HepG2 (cell line): ENCODE data around the gene SPTBN2. TPM values are rescaled to one million over a fixed set of nuclear protein-coding genes. Genes with fewer than 3 reads are reported as not detected.

Experiments
- BCL6 ChIP-seq: IDR thresholded peaks from 2 replicates; pipeline ENCODE4 v1.6.1; 2016; ENCODE audit warnings: missing genetic modification reagents, missing compliant biosample characterization
- DR1 ChIP-seq: sonication (generic); formaldehyde crosslinking; IDR thresholded peaks from 2 replicates; pipeline ENCODE4 v1.8.0; 2021; ENCODE audit warnings: mild to moderate bottlenecking, missing genetic modification reagents, inconsistent platforms
- ELF4 ChIP-seq: sonication (generic); formaldehyde crosslinking; IDR thresholded peaks from 2 replicates; pipeline ENCODE4 v1.5.0; 2020; ENCODE audit warnings: missing genetic modification reagents, mild to moderate bottlenecking, moderate library complexity, borderline replicate concordance
- GABPA ChIP-seq, 2 experiments: IDR thresholded peaks; 2 replicates each; pipeline ENCODE4 v1.6.1; 2011 to 2016; ENCODE audit warnings: low read depth in 2 of 2, low read length in 1 of 2, missing biosample characterization in 1 of 2, missing genetic modification characterization in 1 of 2
- HNF4G ChIP-seq, 2 experiments: sonication (generic) in 1 of 2; formaldehyde crosslinking in 1 of 2; IDR thresholded peaks; 2 replicates each; pipeline versions ENCODE4 v1.4.0 to v1.6.1; 2011 to 2020; ENCODE audit warnings: borderline replicate concordance in 2 of 2, low read depth in 2 of 2, mild to moderate bottlenecking in 2 of 2, low read length in 1 of 2, missing genetic modification reagents in 1 of 2, moderate library complexity in 1 of 2
- HNRNPUL1 ChIP-seq: fragments of 200-400 bp; formaldehyde crosslinking; IDR thresholded peaks from 2 replicates; pipeline ENCODE4 v1.6.1; 2017; ENCODE audit warnings: low read depth, mild to moderate bottlenecking, low read length, moderate library complexity
- KDM6A ChIP-seq: IDR thresholded peaks from 2 replicates; pipeline ENCODE4 v1.6.1; 2016; ENCODE audit warnings: low read depth
- NFE2L1 ChIP-seq: sonication (generic); formaldehyde crosslinking; IDR thresholded peaks from 2 replicates; pipeline ENCODE4 v1.4.0; 2020; ENCODE audit warnings: missing genetic modification reagents, mild to moderate bottlenecking, borderline replicate concordance
- NR2F1 ChIP-seq, 2 experiments: fragments of 450-650 bp in 1 of 2; formaldehyde crosslinking in 1 of 2; IDR thresholded peaks; 2 replicates each; pipeline versions ENCODE4 v1.5.0 to v1.6.1; 2016 to 2020; ENCODE audit warnings: mild to moderate bottlenecking in 1 of 2, missing compliant biosample characterization in 1 of 2, missing genetic modification reagents in 1 of 2, moderate library complexity in 1 of 2
- PRPF4 ChIP-seq: fragments of 200-400 bp; formaldehyde crosslinking; IDR thresholded peaks from 2 replicates; pipeline ENCODE4 v1.6.1; 2016; ENCODE audit warnings: low read length, low read depth; ENCODE audit not compliant: poor library complexity, severe bottlenecking
- SRSF4 ChIP-seq: fragments of 200-400 bp; formaldehyde crosslinking; IDR thresholded peaks from one replicate; pipeline ENCODE4 v1.6.1; 2018; ENCODE audit warnings: mild to moderate bottlenecking, low read depth, low read length, moderate library complexity; ENCODE audit not compliant: poor library complexity, severe bottlenecking
- XBP1 ChIP-seq: sonication (generic); formaldehyde crosslinking; IDR thresholded peaks from 2 replicates; pipeline ENCODE4 v1.5.0; 2020; ENCODE audit warnings: missing genetic modification reagents
- ZNF256 ChIP-seq: sonication (generic); formaldehyde crosslinking; conservative IDR thresholded peaks from 2 replicates; pipeline ENCODE4 v1.4.0; 2020; ENCODE audit warnings: missing genetic modification reagents
- ZNF367 ChIP-seq: sonication (generic); formaldehyde crosslinking; IDR thresholded peaks from 2 replicates; pipeline ENCODE4 v1.4.0; 2020; ENCODE audit warnings: missing genetic modification reagents, borderline replicate concordance
- ZNF562 ChIP-seq: sonication (generic); formaldehyde crosslinking; IDR thresholded peaks from 2 replicates; pipeline ENCODE4 v1.8.0; 2022; ENCODE audit warnings: missing genetic modification reagents, borderline replicate concordance
- ZNF83 ChIP-seq: sonication (generic); formaldehyde crosslinking; IDR thresholded peaks from 2 replicates; pipeline ENCODE4 v1.4.0; 2020; ENCODE audit warnings: missing genetic modification reagents, mild to moderate bottlenecking, borderline replicate concordance
- polyA plus RNA-seq, 8 experiments: library from polyadenylated mRNA; depleted of rRNA in 3 of 8; stranded (reverse) in 7 of 8; unstranded in 1 of 8; fragments of >200 nt; fragmentation: Illumina TruSeq in 4 of 8; extraction: Trizol in 4 of 8; gene quantifications; 2 replicates each; pipeline versions ENCODE4 v1.2.1 to v1.2.3, GENCODE V29; 2011 to 2016; ENCODE audit warnings: low read depth in 4 of 8, missing spikeins in 1 of 8, mixed read lengths in 1 of 8; ENCODE audit not compliant: insufficient read depth in 1 of 8
- total RNA-seq, 5 experiments: library from RNA; depleted of rRNA; stranded (reverse); fragments of >200 nt; fragmentation: Illumina TruSeq; extraction: Trizol; gene quantifications; 2 replicates each; pipeline ENCODE4 v1.2.3, GENCODE V29; 2016; ENCODE audit warnings: low read depth in 1 of 5
- TF ChIP-seq, protein P1 (sequence below): fragments of 450-650 bp; IDR thresholded peaks from 2 replicates; pipeline ENCODE4 v1.6.1; 2016
- TF ChIP-seq, protein P2 (sequence below), 2 experiments: sonication (generic) in 1 of 2; formaldehyde crosslinking in 1 of 2; IDR thresholded peaks; 2 replicates each; pipeline versions ENCODE4 v1.4.0 to v1.6.1; 2016 to 2020; ENCODE audit warnings: borderline replicate concordance in 1 of 2, low read depth in 1 of 2, mild to moderate bottlenecking in 1 of 2, missing genetic modification reagents in 1 of 2
- TF ChIP-seq, protein P3 (sequence below): sonication (generic); formaldehyde crosslinking; IDR thresholded peaks from 2 replicates; pipeline ENCODE4 v1.8.0; 2022; ENCODE audit warnings: missing genetic modification reagents, mild to moderate bottlenecking, inconsistent platforms, borderline replicate concordance

SPTBN2 gene
- total and polyA plus RNA-seq, 2 of the 13 experiments (the other 11 are each of a cell fraction or from before 2014, with no cell fraction given): 0.65 to 4.0 TPM

DNA sequence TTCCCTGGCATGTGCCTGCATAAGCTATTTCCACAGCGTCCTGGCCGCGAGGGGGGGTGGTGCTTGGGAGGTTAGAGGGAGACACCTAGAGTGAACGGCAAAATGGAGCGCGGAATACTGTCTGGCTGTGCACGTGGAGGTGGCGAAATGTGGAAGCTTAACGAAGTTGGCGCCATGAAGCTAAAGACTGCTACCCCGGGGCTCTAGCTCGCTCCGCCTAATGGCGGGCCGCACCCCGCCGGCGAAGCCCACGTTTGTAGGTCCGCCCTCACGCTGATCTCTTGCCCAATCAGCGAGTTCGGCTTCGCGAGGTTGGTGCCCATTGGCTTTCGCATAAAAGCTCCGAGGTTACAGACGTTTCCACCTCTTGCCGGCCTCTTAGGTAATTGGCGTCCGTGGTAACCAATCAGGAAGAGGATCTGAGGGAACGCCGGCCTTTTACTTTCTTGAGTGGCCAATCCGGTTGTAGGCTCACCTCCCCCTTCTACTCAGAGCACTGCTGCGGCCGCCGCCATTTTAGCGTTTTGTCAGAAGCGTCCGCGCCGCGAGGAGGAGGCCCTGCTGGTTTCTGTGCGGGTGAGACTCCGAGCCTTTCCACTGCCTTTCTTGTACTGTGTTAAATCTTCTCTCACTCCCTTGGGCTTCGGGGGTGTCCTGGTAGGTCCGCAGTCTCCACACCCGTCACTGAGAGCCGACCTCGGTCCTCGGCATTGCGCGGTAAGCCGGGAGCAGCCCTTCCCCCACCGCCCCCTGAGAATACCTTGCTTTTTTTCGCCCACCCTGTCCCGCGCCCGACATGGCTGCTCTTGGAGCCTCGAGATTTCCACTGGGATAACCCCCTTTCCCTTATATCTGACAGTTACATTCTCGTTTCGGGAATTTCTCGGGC, 90.6 kb downstream of the SPTBN2 start, which contains the start of gene RBM4 (continued):
- TF ChIP-seq, protein P1, sequence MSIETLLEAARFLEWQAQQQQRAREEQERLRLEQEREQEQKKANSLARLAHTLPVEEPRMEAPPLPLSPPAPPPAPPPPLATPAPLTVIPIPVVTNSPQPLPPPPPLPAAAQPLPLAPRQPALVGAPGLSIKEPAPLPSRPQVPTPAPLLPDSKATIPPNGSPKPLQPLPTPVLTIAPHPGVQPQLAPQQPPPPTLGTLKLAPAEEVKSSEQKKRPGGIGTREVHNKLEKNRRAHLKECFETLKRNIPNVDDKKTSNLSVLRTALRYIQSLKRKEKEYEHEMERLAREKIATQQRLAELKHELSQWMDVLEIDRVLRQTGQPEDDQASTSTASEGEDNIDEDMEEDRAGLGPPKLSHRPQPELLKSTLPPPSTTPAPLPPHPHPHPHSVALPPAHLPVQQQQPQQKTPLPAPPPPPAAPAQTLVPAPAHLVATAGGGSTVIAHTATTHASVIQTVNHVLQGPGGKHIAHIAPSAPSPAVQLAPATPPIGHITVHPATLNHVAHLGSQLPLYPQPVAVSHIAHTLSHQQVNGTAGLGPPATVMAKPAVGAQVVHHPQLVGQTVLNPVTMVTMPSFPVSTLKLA: no peak
- TF ChIP-seq PRPF4: peak; percentile 45
- TF ChIP-seq NR2F1 (CRISPR knock-in tag; IDR thresholded peaks at IDR 0.05): 0 out of 4 replicates have a peak, but pooled peaks of 1 of the 2 experiments have one; percentile 11
- no peak for TF ChIP-seq XBP1
- no peak for TF ChIP-seq KDM6A
- TF ChIP-seq GABPA (IDR thresholded peaks at IDR 0.05; ENCODE audit: low read depth, low read length): no peak
- TF ChIP-seq GABPA (CRISPR knock-in tag; IDR thresholded peaks at IDR 0.05; ENCODE audit: low read depth): peak; percentile 44
- TF ChIP-seq, protein P2, sequence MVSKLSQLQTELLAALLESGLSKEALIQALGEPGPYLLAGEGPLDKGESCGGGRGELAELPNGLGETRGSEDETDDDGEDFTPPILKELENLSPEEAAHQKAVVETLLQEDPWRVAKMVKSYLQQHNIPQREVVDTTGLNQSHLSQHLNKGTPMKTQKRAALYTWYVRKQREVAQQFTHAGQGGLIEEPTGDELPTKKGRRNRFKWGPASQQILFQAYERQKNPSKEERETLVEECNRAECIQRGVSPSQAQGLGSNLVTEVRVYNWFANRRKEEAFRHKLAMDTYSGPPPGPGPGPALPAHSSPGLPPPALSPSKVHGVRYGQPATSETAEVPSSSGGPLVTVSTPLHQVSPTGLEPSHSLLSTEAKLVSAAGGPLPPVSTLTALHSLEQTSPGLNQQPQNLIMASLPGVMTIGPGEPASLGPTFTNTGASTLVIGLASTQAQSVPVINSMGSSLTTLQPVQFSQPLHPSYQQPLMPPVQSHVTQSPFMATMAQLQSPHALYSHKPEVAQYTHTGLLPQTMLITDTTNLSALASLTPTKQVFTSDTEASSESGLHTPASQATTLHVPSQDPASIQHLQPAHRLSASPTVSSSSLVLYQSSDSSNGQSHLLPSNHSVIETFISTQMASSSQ (IDR thresholded peaks at IDR 0.05; ENCODE audit: low read depth): no peak
- TF ChIP-seq, protein P2 (CRISPR knock-in tag; IDR thresholded peaks at IDR 0.05; ENCODE audit: borderline replicate concordance): no peak
- 0 out of 2 replicates have a peak, but pooled peaks have one; percentile 3 for TF ChIP-seq ZNF256 (CRISPR knock-in tag)
- no peak for TF ChIP-seq ZNF562 (CRISPR knock-in tag)
- no peak for TF ChIP-seq ELF4
- peak; percentile 12; the same call in 1 of the 2 replicates for TF ChIP-seq BCL6 (CRISPR knock-in tag)
- no peak for TF ChIP-seq NFE2L1 (CRISPR knock-in tag)
- peak; percentile 18; the same call in 1 of the 2 replicates for TF ChIP-seq DR1
- peak; percentile 49; the same call in 1 of the 2 replicates for TF ChIP-seq ZNF83 (CRISPR knock-in tag)
- TF ChIP-seq SRSF4: peak; percentile 32
- TF ChIP-seq HNF4G (IDR thresholded peaks at IDR 0.05; ENCODE audit: borderline replicate concordance, low read depth, low read length): no peak; the same call in 1 of the 2 replicates
- TF ChIP-seq HNF4G (CRISPR knock-in tag; IDR thresholded peaks at IDR 0.05; ENCODE audit: borderline replicate concordance, low read depth): no peak
- TF ChIP-seq, protein P3, sequence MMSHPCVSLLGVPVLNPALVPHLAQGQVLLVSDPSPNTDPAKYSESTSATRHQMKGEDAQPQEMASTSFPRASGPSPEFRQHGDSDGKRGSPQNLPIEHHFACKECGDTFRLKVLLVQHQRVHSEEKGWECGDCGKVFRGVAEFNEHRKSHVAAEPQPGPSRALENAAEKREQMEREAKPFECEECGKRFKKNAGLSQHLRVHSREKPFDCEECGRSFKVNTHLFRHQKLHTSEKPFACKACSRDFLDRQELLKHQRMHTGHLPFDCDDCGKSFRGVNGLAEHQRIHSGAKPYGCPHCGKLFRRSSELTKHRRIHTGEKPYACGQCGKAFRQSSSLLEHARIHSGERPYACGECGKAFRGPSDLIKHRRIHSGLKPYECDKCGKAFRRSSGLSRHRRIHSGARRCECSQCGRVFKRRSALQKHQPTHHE (CRISPR knock-in tag): no peak
- TF ChIP-seq ZNF367: no peak
- TF ChIP-seq HNRNPUL1: no peak
